Esophagus squamous epithelium (tissue), 5 donors: ENCODE measurements around the gene UBR4. TPM values are rescaled to one million over a fixed set of nuclear protein-coding genes. Genes with fewer than 3 reads are reported as not detected.
A peak's percentile ranks its signal among the peaks of the same experiment; 100 is the strongest.

ENCODE experiments used
- DNase-seq: peaks from one replicate; lab custom pipeline; 2025; lab: John Stamatoyannopoulos, UW
- H3K27ac ChIP-seq, 4 donors: fragments of 200-600 bp; sonication (generic); one replicate each; pipeline ENCODE4 v1.5.1; 2016 to 2019; ENCODE audit warnings: mild to moderate bottlenecking in 1 of 4
- H3K27me3 ChIP-seq, 4 donors: fragments of 200-600 bp; sonication (generic); 1 replicate in 3 of 4; 2 replicates in 1 of 4; pipeline versions ENCODE4 v1.5.1 to v1.6.0; 2017 to 2021; ENCODE audit warnings: antibody characterized with exemption in 1 of 4
- H3K36me3 ChIP-seq, 3 donors: fragments of 200-600 bp; sonication (generic); one replicate each; pipeline ENCODE4 v1.5.1; 2016 to 2019
- H3K4me1 ChIP-seq, 3 donors: fragments of 200-600 bp; sonication (generic); one replicate each; pipeline ENCODE4 v1.5.1; 2017 to 2019
- H3K4me3 ChIP-seq, 4 donors: fragments of 200-600 bp; sonication (generic); 1 replicate in 3 of 4; 2 replicates in 1 of 4; pipeline ENCODE4 v1.5.1; 2016 to 2019; ENCODE audit warnings: mild to moderate bottlenecking in 2 of 4, moderate library complexity in 1 of 4
- H3K9me3 ChIP-seq, 3 donors: fragments of 200-600 bp; sonication (generic); one replicate each; pipeline ENCODE4 v1.5.1; 2016 to 2019
- POLR2A ChIP-seq, 4 donors: fragments of 450-650 bp; IDR thresholded peaks; one replicate each; pipeline ENCODE4 v1.6.1; 2017; ENCODE audit warnings: antibody characterized with exemption in 4 of 4, mild to moderate bottlenecking in 4 of 4, moderate library complexity in 3 of 4
- WGBS, 2 donors: methylation state at CpG; one replicate each; pipeline ENCODE4 v1.1.5; 2018; 5-methylcytosine and 5-hydroxymethylcytosine counted together
- intact Hi-C: fragments of 100-400 bp; cut with DNase I; formaldehyde crosslinking; loops from one replicate; pipeline ENCODE4 v1.15.0; 2022
- total RNA-seq, 4 donors: library from RNA; depleted of rRNA; stranded (reverse); fragments of >200 nt; gene quantifications; one replicate each; pipeline ENCODE4 v1.1.0, GENCODE V29; 2016
- TF ChIP-seq, protein P1 (sequence below), 6 experiments: fragments of 450-650 bp in 4 of 6; fragments of 200-600 bp in 2 of 6; sonication (generic) in 2 of 6; IDR thresholded peaks; one replicate each; pipeline ENCODE4 v1.5.1; 2016 to 2019; ENCODE audit warnings: antibody characterized with exemption in 6 of 6, mild to moderate bottlenecking in 4 of 6, moderate library complexity in 4 of 6
- donor health status: DM: yes; HTN: yes; CAD: no.

The UBR4 gene
- total RNA-seq, 4 donors from 2014 or later = 52.4 to 121 (median 88.3) TPM

DNA sequence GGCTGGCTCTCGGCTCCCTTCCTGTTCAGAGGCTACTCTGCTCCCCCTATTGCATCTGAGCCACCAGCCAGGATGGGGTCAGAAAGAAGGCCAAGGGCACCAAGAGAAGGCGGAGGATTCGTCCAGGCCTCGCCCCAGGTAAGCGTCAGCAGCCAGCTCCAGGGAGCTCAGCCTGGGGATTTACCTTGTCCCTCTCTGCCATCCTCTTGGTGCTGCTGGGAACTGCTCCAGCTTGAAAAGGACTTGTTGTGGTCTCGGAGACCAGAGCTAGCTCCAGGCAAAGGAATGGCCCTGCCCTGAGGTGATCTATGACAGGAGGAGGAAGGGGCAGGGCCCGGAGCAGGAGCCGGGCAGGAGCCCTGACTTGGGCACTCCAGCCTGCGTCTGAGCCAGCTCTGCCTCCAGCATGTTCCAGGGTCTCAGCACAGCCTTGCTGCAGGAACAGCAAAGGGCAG, 139.8 kb downstream of the UBR4 start:
- H3K9me3 ChIP-seq = no peaks in the 10 kb centered on the region
- H3K4me1 ChIP-seq = peaks cover 43 to 98% (median 56%) of the 10 kb centered on the region in 3 donors
- no peak for DNase-seq
- H3K4me3 ChIP-seq = no peak overlapping the region
- no peak for TF ChIP-seq POLR2A (IDR thresholded peaks at IDR 0.05)
- TF ChIP-seq, protein P1, sequence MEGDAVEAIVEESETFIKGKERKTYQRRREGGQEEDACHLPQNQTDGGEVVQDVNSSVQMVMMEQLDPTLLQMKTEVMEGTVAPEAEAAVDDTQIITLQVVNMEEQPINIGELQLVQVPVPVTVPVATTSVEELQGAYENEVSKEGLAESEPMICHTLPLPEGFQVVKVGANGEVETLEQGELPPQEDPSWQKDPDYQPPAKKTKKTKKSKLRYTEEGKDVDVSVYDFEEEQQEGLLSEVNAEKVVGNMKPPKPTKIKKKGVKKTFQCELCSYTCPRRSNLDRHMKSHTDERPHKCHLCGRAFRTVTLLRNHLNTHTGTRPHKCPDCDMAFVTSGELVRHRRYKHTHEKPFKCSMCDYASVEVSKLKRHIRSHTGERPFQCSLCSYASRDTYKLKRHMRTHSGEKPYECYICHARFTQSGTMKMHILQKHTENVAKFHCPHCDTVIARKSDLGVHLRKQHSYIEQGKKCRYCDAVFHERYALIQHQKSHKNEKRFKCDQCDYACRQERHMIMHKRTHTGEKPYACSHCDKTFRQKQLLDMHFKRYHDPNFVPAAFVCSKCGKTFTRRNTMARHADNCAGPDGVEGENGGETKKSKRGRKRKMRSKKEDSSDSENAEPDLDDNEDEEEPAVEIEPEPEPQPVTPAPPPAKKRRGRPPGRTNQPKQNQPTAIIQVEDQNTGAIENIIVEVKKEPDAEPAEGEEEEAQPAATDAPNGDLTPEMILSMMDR (IDR thresholded peaks at IDR 0.05) = no peak
- 62% methylated on average over 6 of the region's 9 CpGs; no CpG with 5 or more reads in 1 of the 2 donors for WGBS, 2 donors
- intact Hi-C loops = no loop called here
- no peaks in the 10 kb centered on the region for H3K27me3 ChIP-seq
- H3K27ac ChIP-seq = no peak overlapping the region
- peaks cover 5 to 18% (median 6%) of the 10 kb centered on the region in 3 donors for H3K36me3 ChIP-seq

DNA sequence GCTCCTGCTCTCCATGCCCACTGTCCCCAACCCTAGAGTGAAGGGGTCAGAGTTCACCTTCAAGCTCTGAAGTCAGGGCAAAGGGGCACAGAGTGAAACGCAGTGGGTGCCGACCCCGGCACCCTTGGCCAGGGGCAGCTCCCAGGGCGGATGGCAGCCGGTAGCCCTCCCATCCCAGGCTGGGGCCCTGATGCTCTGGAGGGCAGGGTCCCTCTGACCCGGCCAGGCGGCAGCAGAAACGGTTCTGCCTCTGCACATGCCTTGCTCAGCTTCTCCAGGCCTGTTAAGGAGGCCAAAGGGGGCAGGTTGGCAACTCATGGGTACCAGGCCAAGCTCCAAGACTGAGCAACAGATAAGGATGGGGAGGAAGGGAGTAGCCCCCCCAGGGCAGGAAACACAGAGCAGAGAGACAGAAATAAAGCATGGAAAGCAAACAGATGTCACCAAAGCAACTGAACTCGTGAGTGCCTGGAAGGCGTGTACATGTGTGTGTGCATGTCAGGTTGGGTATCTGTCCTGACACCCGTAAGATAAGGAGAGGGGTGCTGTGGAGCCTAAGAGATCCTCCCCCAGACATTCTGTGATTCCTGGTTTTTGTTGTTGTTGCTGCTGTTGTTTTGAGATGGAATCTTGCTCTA, 141.3 kb downstream of the UBR4 start:
- Histone ChIP-seq H3K27ac (no peak overlapping the region), H3K4me3 (no peak overlapping the region), H3K36me3 (peaks cover 0 to 3% (median under 1%) of the 10 kb centered on the region in 3 donors), H3K9me3 (no peaks in the 10 kb centered on the region), H3K27me3 (no peaks in the 10 kb centered on the region), H3K4me1 (peaks cover 30 to 94% (median 45%) of the 10 kb centered on the region in 3 donors)
- no peak for DNase-seq
- WGBS, 2 donors = 51 to 53% methylated on average over 3 of the region's 11 CpGs
- TF ChIP-seq, protein P1 (IDR thresholded peaks at IDR 0.05) = no peak
- TF ChIP-seq POLR2A (IDR thresholded peaks at IDR 0.05) = no peak
- intact Hi-C loops = no loop called here

- Histone ChIP-seq H3K27me3 (no peaks in the 10 kb centered on the region), H3K36me3 (no peaks in the 10 kb centered on the region), H3K9me3 (no peaks in the 10 kb centered on the region), H3K4me1 (peaks cover 23 to 87% (median 38%) of the 10 kb centered on the region in 3 donors), H3K27ac (peak overlapping the region in 1 of 4 donors; percentile 53), H3K4me3 (no peak overlapping the region)
- intact Hi-C loops = no loop called here
- TF ChIP-seq POLR2A (IDR thresholded peaks at IDR 0.05) = no peak
- TF ChIP-seq, protein P1 (IDR thresholded peaks at IDR 0.05) = no peak
- 89% methylated on average over 4 of the region's 14 CpGs; no CpG with 5 or more reads in 1 of the 2 donors for WGBS, 2 donors
- DNase-seq = no peak
These were observed 142.0 kb downstream of the UBR4 start for GRCh38 chr1:19067912-19068638.

GRCh38 chr1:19067182-19067911, 142.7 kb downstream of the UBR4 start:
- Histone ChIP-seq H3K4me1 (peaks cover 18 to 85% (median 31%) of the 10 kb centered on the region in 3 donors), H3K9me3 (no peaks in the 10 kb centered on the region), H3K27me3 (no peaks in the 10 kb centered on the region), H3K36me3 (no peaks in the 10 kb centered on the region), H3K27ac (peak overlapping the region; percentile 3 to 73 (median 54)), H3K4me3 (no peak overlapping the region)
- intact Hi-C loops = no loop called here
- DNase-seq = no peak
- TF ChIP-seq, protein P1 (IDR thresholded peaks at IDR 0.05) = no peak
- TF ChIP-seq POLR2A (IDR thresholded peaks at IDR 0.05) = no peak
- WGBS, 2 donors = 40 to 50% methylated on average over 3 to 4 of the region's 17 CpGs
